ENCODE results near the gene SARS1. TPM values are rescaled to one million over a fixed set of nuclear protein-coding genes. Genes with fewer than 3 reads are reported as not detected.

Gene SARS1
- total and polyA plus RNA-seq, 7 donors, result 100 to 160 (median 135) TPM

GRCh38 chr1:109272021-109272799, 58.5 kb downstream of the SARS1 start:
- TF ChIP-seq POLR2A (IDR thresholded peaks at IDR 0.05) (no peak), EP300 (IDR thresholded peaks at IDR 0.05) (no peak), POLR2AphosphoS5 (IDR thresholded peaks at IDR 0.05) (no peak)
- TF ChIP-seq, protein P1, sequence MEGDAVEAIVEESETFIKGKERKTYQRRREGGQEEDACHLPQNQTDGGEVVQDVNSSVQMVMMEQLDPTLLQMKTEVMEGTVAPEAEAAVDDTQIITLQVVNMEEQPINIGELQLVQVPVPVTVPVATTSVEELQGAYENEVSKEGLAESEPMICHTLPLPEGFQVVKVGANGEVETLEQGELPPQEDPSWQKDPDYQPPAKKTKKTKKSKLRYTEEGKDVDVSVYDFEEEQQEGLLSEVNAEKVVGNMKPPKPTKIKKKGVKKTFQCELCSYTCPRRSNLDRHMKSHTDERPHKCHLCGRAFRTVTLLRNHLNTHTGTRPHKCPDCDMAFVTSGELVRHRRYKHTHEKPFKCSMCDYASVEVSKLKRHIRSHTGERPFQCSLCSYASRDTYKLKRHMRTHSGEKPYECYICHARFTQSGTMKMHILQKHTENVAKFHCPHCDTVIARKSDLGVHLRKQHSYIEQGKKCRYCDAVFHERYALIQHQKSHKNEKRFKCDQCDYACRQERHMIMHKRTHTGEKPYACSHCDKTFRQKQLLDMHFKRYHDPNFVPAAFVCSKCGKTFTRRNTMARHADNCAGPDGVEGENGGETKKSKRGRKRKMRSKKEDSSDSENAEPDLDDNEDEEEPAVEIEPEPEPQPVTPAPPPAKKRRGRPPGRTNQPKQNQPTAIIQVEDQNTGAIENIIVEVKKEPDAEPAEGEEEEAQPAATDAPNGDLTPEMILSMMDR (IDR thresholded peaks at IDR 0.05), result no peak
- intact Hi-C loops (cut with DNase I), result loop anchor here (10.0 kb wide), 1 partner anchor 263 kb away; the partner anchor contains the start of gene GPR61
- Histone ChIP-seq H3K4me3 (no peak overlapping the region), H3K4me1 (peaks cover 0 to 17% (median 8%) of the 10 kb centered on the region in 4 donors), H3K27me3 (no peaks in the 10 kb centered on the region), H3K36me3 (peaks cover 0 to 28% (median 0%) of the 10 kb centered on the region in 4 donors), H3K27ac (no peak overlapping the region), H3K9me3 (no peaks in the 10 kb centered on the region)
- WGBS, 2 donors, result 89 to 91% methylated on average over 13 of the region's 13 CpGs
- no peak for DNase-seq

GRCh38 chr1:109272831-109273547, 59.3 kb downstream of the SARS1 start:
- Histone ChIP-seq H3K27me3 (no peaks in the 10 kb centered on the region), H3K4me1 (peaks cover 0 to 17% (median 8%) of the 10 kb centered on the region in 4 donors), H3K36me3 (peaks cover 0 to 24% (median 0%) of the 10 kb centered on the region in 4 donors), H3K9me3 (no peaks in the 10 kb centered on the region), H3K27ac (no peak overlapping the region), H3K4me3 (no peak overlapping the region)
- no peak for DNase-seq
- TF ChIP-seq, protein P1 (IDR thresholded peaks at IDR 0.05), result no peak
- no peak for TF ChIP-seq POLR2AphosphoS5 (IDR thresholded peaks at IDR 0.05)
- TF ChIP-seq POLR2A (IDR thresholded peaks at IDR 0.05), result no peak
- TF ChIP-seq EP300 (IDR thresholded peaks at IDR 0.05), result no peak
- WGBS, 2 donors, result 90 to 91% methylated on average over 16 of the region's 16 CpGs
- intact Hi-C loops (cut with DNase I), result loop anchor here (10.0 kb wide), 1 partner anchor 262 kb away; the partner anchor contains the start of gene GPR61

GRCh38 chr1:109273570-109274288, 60.0 kb downstream of the SARS1 start:
- Histone ChIP-seq H3K4me1 (peaks cover 0 to 17% (median 8%) of the 10 kb centered on the region in 4 donors), H3K27ac (peak overlapping the region in 1 of 4 donors; percentile 60), H3K36me3 (peaks cover 0 to 19% (median 0%) of the 10 kb centered on the region in 4 donors), H3K27me3 (no peaks in the 10 kb centered on the region), H3K4me3 (no peak overlapping the region), H3K9me3 (no peaks in the 10 kb centered on the region)
- intact Hi-C loops (cut with DNase I), result loop anchor here (10.0 kb wide), 1 partner anchor 261 kb away; the partner anchor contains the start of gene GPR61
- DNase-seq, result no peak
- WGBS, 2 donors, result 73 to 84% methylated on average over 30 of the region's 30 CpGs
- TF ChIP-seq POLR2A (IDR thresholded peaks at IDR 0.05), result no peak

DNA sequence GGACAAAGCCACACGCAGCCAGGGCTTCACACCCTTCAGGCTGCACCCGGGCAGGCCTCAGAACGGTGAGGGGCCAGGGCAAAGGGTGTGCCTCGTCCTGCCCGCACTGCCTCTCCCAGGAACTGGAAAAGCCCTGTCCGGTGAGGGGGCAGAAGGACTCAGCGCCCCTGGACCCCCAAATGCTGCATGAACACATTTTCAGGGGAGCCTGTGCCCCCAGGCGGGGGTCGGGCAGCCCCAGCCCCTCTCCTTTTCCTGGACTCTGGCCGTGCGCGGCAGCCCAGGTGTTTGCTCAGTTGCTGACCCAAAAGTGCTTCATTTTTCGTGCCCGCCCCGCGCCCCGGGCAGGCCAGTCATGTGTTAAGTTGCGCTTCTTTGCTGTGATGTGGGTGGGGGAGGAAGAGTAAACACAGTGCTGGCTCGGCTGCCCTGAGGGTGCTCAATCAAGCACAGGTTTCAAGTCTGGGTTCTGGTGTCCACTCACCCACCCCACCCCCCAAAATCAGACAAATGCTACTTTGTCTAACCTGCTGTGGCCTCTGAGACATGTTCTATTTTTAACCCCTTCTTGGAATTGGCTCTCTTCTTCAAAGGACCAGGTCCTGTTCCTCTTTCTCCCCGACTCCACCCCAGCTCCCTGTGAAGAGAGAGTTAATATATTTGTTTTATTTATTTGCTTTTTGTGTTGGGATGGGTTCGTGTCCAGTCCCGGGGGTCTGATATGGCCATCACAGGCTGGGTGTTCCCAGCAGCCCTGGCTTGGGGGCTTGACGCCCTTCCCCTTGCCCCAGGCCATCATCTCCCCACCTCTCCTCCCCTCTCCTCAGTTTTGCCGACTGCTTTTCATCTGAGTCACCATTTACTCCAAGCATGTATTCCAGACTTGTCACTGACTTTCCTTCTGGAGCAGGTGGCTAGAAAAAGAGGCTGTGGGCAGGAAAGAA, 61.1 kb downstream of the SARS1 start:
- Histone ChIP-seq H3K4me3 (no peak overlapping the region), H3K27me3 (no peaks in the 10 kb centered on the region), H3K4me1 (peaks cover 0 to 17% (median 8%) of the 10 kb centered on the region in 4 donors), H3K27ac (peak overlapping the region in 2 of 4 donors; percentile 28 to 60), H3K9me3 (no peaks in the 10 kb centered on the region), H3K36me3 (peaks cover 0 to 12% (median 0%) of the 10 kb centered on the region in 4 donors)
- DNase-seq, result peak; percentile 87
- intact Hi-C loops (cut with DNase I), result loop anchor here (10.0 kb wide), 1 partner anchor 260 kb away; the partner anchor contains the start of gene GPR61
- WGBS, 2 donors, result 16 to 51% methylated on average over 24 of the region's 24 CpGs
- TF ChIP-seq EP300 (IDR thresholded peaks at IDR 0.05) (no peak), POLR2AphosphoS5 (IDR thresholded peaks at IDR 0.05) (peak in 1 of 4 donors; percentile 16), POLR2A (IDR thresholded peaks at IDR 0.05) (no peak)
- TF ChIP-seq, protein P1 (IDR thresholded peaks at IDR 0.05), result no peak

Measured in sigmoid colon (tissue), 7 donors.